A673 (cell line): ENCODE measurements around the gene OR10P1. TPM values are rescaled to one million over a fixed set of nuclear protein-coding genes. Genes with fewer than 3 reads are reported as not detected.

Experiments used
- BruUV-seq: library from RNA; stranded (reverse); fragments of 400-500 nt; replicated peaks from 2 replicates; lab custom pipeline; 2021; lab: Mats Ljungman, UMichigan
- CTCF ChIA-PET: fragments of 300-600 bp; sonication (Branson Sonifier 250); formaldehyde crosslinking; loops from one replicate; lab custom pipeline; 2022; ENCODE audit warnings: antibody characterized with exemption; lab: Charles Lee
- POLR2A ChIA-PET: fragments of 300-600 bp; sonication (Branson Sonifier 250); formaldehyde crosslinking; loops from one replicate; lab custom pipeline; 2022; ENCODE audit warnings: antibody characterized with exemption; ENCODE audit not compliant: low non-redundant PET; lab: Charles Lee
- DNase-seq: peaks from one replicate; pipeline ENCODE4 v3.0.0-alpha.2; 2015; ENCODE audit warnings: low spot score
- H3K27ac ChIP-seq: fragments of 200-600 bp; sonication (generic); 2 replicates; pipeline ENCODE4 v1.5.1; 2016; ENCODE audit warnings: mixed run types, low read depth, mild to moderate bottlenecking, mixed read lengths, antibody characterized with exemption, low read length; ENCODE audit not compliant: poor library complexity, severe bottlenecking
- H3K27me3 ChIP-seq: fragments of 200-600 bp; sonication (generic); replicated peaks from 2 replicates; pipeline ENCODE4 v1.6.1; 2017; ENCODE audit warnings: mixed run types, low read depth, mild to moderate bottlenecking, mixed read lengths, antibody characterized with exemption, low read length; ENCODE audit not compliant: insufficient read depth, poor library complexity
- H3K36me3 ChIP-seq: fragments of 200-600 bp; sonication (generic); 2 replicates; pipeline ENCODE4 v1.6.1; 2016; ENCODE audit warnings: mixed run types, mild to moderate bottlenecking, mixed read lengths, antibody characterized with exemption, low read length; ENCODE audit not compliant: insufficient read depth, poor library complexity, severe bottlenecking
- H3K4me1 ChIP-seq: fragments of 200-600 bp; sonication (generic); 2 replicates; pipeline ENCODE4 v1.6.1; 2017; ENCODE audit warnings: mixed run types, mild to moderate bottlenecking, mixed read lengths, antibody characterized with exemption, low read length; ENCODE audit not compliant: insufficient read depth, poor library complexity, severe bottlenecking
- H3K4me3 ChIP-seq: fragments of 200-600 bp; sonication (generic); 2 replicates; pipeline ENCODE4 v1.5.1; 2016; ENCODE audit warnings: low read depth, mixed run types, mild to moderate bottlenecking, mixed read lengths, low read length; ENCODE audit not compliant: poor library complexity, severe bottlenecking
- H3K9me3 ChIP-seq: fragments of 200-600 bp; sonication (generic); 2 replicates; pipeline ENCODE4 v1.6.1; 2016; ENCODE audit warnings: mixed run types, low read depth, mild to moderate bottlenecking, mixed read lengths, antibody characterized with exemption, low read length; ENCODE audit not compliant: poor library complexity, severe bottlenecking
- CTCF ChIP-seq: fragments of 300-800, 200-600 bp; sonication (generic); conservative IDR thresholded peaks from 2 replicates; pipeline ENCODE4 v1.5.1; 2017; ENCODE audit warnings: low read depth, mild to moderate bottlenecking, antibody characterized with exemption, low read length, moderate library complexity, mixed read lengths
- EZH2 ChIP-seq: fragments of 200-600 bp; sonication (generic); IDR thresholded peaks from 2 replicates; pipeline ENCODE4 v1.6.1; 2017; ENCODE audit warnings: borderline replicate concordance, low read depth, mild to moderate bottlenecking, mixed read lengths, antibody characterized with exemption, low read length; ENCODE audit not compliant: poor library complexity, severe bottlenecking
- intact Hi-C: fragments of 100-400 bp; cut with micrococcal nuclease; formaldehyde crosslinking; loops from one replicate; pipeline ENCODE4 v1.10.0; 2022; ENCODE audit not compliant: unreplicated experiment
- total RNA-seq: library from RNA; stranded (reverse); gene quantifications from 2 replicates; pipeline ENCODE4 v1.2.3, GENCODE V29; 2021

The OR10P1 gene
- total RNA-seq, 1 experiment from 2014 or later, result not detected

- no peaks in the 10 kb centered on the region for H3K36me3 ChIP-seq
- H3K4me3 ChIP-seq, result no peak overlapping the region
- DNase-seq, result peak; percentile 95
- ChIA-PET POLR2A (no interaction called here), CTCF (interaction anchor here (1.0 kb wide), 1 partner anchor 430 kb away, joined by 5 read pairs; no protein-coding TSS in a partner anchor)
- BruUV-seq, result no TSS peak
- no peak overlapping the region for H3K27ac ChIP-seq
- H3K4me1 ChIP-seq, result no peaks in the 10 kb centered on the region
- no peak for TF ChIP-seq EZH2
- peak; percentile 90 for TF ChIP-seq CTCF
- peaks cover 40% of the 10 kb centered on the region for H3K27me3 ChIP-seq
- intact Hi-C loops, result loop anchor here (1.0 to 10.0 kb wide), 2 partner anchors 430 to 625 kb away; no protein-coding TSS in a partner anchor
- H3K9me3 ChIP-seq, result peaks cover 6% of the 10 kb centered on the region
Measured at GRCh38 chr12:55619354-55620138, 17.1 kb upstream of the OR10P1 start.

DNA sequence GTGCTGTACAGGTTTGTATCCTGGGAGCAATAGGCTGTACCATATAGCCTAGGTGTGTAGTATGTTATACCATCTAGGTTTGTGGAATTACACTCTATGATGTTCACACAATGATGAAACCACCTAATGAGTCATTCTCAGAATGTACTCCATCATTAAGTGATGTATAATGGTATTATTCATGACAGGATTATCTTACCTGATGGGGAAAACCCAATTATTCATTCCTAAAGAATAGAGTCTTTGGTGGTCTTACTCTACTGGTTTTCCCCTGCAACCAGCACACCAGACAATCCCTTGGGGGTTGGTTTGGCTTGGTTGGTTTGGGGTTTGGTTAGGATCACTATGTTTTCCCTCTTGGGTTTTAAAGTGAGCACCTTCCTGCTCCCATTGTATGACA lies 12.6 kb upstream of the OR10P1 start:
- Histone ChIP-seq H3K4me1 (no peaks in the 10 kb centered on the region), H3K36me3 (no peaks in the 10 kb centered on the region), H3K4me3 (no peak overlapping the region), H3K27me3 (peaks cover 49% of the 10 kb centered on the region), H3K9me3 (no peaks in the 10 kb centered on the region), H3K27ac (no peak overlapping the region)
- CTCF ChIA-PET, result no interaction called here
- POLR2A ChIA-PET, result no interaction called here
- intact Hi-C loops, result no loop called here
- no TSS peak for BruUV-seq
- no peak for DNase-seq
- no peak for TF ChIP-seq EZH2
- no peak for TF ChIP-seq CTCF

GRCh38 chr12:55626154-55626553 lies 10.5 kb upstream of the OR10P1 start:
- no peak for DNase-seq
- intact Hi-C loops, result no loop called here
- no peak for TF ChIP-seq CTCF
- TF ChIP-seq EZH2, result no peak
- ChIA-PET POLR2A (no interaction called here), CTCF (no interaction called here)
- no peaks in the 10 kb centered on the region for H3K36me3 ChIP-seq
- no TSS peak for BruUV-seq
- no peaks in the 10 kb centered on the region for H3K9me3 ChIP-seq
- H3K27me3 ChIP-seq, result peaks cover 38% of the 10 kb centered on the region
- H3K4me3 ChIP-seq, result no peak overlapping the region
- no peaks in the 10 kb centered on the region for H3K4me1 ChIP-seq
- no peak overlapping the region for H3K27ac ChIP-seq
